Ovary (tissue), 3 donors: ENCODE measurements around the gene TIMP4.

Experiments
- CTCF ChIP-seq, 3 donors: fragments of 450-650 bp in 2 of 3; fragments of 200-600 bp in 1 of 3; IDR thresholded peaks; one replicate each; pipeline versions ENCODE4 v1.5.1 to v1.8.0; 2016 to 2022; ENCODE audit warnings: antibody characterized with exemption in 3 of 3, mild to moderate bottlenecking in 1 of 3
- POLR2A ChIP-seq: fragments of 450-650 bp; IDR thresholded peaks from one replicate; pipeline ENCODE4 v1.6.1; 2017; ENCODE audit warnings: antibody characterized with exemption, mild to moderate bottlenecking, moderate library complexity
- donor health status: DM: no; HTN: no; CAD: no.

GRCh38 chr3:12107071-12107713 lies 51.5 kb downstream of the TIMP4 start:
- TF ChIP-seq CTCF (IDR thresholded peaks at IDR 0.05) (no peak), POLR2A (no peak)
